DMS114 treated with DMSO at 0.1 percent for 48 hours (cell line): Measurements from ENCODE around the gene ENTPD8.

ENCODE experiments used
- DNase-seq: peaks from one replicate; lab custom pipeline; 2025; ENCODE audit not compliant: unreplicated experiment; lab: John Stamatoyannopoulos, UW

The ENTPD8 gene

DNA sequence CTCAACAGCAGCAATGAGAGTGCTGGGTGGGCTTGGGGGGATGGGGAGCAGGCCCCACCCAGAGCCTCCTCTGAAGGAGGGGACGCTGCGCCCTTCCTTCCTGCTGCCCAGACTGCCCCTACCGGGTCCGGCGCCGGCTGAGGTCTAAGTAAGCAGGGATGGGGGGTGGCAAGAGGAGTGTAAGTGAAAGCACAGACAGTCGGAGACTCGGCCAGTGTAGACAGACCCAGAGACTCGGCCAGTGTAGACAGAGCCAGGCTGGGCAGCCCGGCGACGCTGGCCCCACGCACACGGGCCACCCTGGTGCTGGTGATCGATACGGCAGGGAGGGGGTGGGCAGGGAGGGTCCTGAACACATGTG lies 7.4 kb upstream of the ENTPD8 start:
- DNase-seq, result no peak

DNA sequence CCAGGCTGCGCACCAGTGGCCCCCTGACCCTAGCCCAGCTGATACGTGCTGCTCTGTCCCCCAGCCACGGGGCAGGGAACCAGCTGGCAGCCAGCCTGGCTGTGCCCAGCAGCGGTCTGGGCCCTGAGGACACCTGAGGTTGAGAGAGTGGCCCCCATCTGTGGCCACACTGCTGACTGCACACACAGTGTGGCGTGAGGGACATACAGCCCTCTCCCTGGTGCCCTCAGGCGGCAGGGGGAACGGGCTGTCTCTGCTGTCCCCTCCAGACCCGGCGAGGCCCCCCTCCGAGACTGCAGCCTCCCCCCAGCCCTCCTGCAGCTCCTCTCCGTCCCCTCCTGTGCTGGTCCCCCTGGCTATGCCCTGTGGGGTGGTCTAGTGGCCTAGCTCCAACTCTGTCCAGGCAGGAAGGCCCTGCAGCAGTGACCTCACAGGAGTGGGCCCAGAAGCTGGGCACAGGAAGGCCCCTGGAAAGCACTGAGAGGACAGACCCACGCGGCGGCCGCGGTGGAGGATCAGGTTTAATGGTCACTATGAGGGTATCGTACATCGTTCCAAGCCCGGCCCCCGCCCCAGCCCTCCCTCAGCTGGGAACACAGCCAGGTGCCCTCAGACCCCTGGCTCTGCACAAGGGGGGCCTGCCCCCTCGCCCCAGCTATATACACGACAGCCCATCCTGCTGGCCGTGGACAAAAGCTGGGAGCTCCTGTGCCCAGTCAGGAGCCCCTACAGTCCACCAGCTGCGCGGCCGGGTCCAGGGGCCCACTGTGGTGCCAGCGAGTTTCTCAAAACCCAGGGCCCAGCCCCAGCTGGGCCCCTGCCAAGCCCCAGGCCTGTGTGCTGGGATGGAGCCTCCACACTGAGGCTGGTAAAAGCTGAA lies 6.8 kb upstream of the ENTPD8 start:
- DNase-seq, result no peak

DNA sequence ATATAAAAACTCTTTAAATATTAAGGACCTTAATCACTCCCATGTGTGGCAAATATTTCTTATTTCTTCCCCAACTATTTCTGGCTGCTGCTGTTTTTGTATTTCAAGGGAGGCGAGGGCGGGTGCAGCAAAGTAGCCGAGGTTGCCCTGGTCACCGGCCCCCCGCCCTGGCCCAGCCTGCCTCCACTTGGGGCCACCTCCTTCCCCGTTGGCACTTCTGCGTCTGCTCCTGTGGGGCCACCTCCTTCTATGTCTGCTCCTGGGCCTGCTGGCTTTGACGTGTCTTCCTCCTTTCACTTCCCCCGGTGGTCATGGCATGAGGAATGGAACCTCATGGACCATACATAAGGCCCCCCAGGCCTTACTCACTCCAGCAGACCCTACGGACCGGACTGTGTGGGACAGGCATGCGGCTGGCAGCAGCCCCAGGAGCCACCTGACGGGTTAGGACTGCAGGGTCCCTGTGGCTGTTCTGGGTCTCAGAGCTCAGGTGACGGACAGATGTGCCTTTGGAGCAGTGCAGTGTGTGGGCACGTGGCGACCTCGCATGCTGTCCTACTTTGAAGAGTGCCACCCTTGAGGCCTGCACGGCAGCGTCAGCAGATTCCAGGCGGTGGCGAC lies 5.8 kb upstream of the ENTPD8 start:
- no peak for DNase-seq

DNA sequence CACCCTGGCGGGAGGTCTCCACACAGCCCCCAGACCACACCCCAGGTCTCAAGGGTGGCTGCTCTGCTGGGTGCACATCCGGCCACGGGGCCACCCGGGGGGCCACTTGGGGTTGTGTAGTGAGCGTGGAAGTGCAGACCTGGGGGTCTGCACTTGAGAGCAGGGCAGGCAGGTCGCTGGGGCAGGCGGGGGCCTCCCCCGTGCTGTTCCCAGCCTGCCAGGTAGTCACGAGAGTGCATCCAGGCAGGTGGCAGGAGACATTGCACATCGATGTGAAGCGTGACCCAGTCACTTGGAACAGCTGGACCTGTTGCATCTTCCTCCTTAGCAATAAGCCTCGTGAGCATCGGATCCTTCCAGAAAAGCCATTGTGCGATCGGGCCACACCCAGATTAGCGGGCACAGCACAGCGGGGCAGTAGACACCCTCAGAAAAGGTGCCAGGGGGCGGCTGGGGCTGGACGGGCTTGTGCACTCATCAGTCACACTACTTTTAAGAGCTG lies 4.8 kb upstream of the ENTPD8 start:
- DNase-seq, result no peak

DNA sequence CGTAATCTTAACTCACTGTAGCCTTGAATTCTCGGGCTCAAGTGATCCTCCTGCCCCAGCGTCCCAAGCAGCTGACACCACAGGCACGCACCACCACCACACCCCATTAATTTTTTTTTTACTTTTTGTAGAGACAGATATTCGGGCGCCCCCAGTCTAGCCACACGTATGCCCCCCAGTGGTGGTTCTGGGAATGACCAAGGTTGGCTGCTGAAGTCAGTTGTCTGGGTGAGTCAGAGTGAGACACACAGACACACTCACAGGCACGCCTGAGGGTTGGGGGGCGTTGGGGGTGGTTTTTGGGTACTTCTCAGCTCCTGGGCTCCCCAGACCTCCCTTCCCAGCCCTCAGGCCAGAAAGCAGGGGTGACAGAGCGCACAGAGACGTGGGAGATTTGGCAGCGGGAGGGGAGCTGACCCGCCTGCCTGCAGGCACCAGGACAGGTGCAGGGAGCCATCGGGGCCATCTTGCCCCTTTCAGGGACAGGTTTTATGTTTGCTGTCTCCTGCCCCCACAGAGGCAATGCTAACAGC lies 4.2 kb upstream of the ENTPD8 start:
- peak; percentile 16 for DNase-seq

DNA sequence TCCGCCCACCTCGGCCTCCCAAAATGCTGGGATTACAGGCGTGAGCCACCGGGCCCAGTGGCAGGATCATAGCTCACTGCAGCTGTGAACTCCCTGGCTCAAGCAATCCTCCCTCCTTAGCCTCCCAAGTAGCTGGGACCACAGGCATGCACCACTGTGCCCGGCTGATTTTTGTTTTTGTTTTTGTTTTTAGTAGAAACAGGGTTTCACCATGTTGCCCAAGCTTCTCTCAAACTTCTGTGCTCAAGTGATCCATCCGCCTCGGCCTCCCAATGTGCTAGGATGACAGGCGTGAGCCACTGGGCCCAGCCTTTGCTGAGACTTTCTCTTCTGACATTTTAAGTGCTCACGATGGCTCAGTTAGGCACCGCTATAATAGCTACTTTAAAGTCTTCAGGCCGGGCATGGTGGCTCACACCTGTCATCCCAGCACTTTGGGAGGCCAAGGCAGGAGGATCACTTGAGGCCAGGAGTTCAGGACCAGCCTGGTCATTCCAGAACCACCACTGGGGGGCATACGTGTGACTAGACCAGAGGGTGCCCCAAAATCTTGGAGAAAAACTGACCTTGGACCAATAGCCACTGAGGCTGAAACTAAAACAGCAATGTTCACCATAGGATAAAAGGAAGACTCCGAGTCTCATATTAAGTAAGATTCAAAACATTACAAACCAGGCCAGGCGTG lies 3.1 kb upstream of the ENTPD8 start:
- no peak for DNase-seq

DNA sequence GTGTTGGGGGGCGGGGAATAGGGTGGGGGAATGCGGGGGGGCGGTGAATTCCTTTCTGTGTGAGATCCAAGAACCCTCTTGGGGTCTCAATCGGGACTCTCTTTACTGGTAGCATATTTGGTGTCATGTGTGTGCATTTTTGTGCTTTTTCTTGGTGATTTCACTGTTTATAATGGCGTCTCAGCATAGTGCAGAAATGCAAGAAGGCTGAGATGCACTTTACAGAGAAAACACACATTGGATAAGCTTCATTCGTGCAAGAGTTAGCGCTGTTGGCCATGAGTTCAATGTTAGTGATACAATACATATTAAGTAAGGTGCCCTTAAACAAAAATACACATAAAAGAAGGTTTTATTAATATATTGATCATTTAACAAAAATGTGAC lies 771 bp upstream of the ENTPD8 start:
- DNase-seq, result no peak

DNA sequence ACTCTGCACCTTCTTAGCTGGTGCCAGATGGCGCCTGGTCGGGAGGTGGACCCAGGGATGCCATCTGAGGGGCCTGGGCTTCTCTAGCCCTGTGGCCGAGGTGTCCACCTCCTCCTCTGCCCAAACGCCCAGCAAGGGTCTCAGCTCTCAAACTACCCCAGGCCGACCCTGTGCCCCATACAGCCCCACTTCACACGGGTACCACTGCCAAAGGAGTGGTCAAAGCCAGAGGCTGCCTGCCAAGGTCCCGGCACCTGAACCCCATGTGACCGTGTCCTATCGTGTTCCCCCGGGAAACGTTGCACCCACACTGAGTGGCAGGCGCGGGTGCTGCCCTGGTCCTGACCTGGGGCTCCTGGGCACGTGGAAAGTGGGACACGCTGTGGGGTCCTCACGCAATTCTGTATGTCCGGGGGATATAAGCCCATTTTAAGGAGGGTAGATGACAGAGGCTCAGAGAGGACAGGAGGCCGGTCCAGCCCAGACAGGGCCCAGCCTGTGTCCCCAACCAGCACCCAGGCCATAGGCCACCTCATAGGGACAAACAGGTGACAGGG lies 1.9 kb downstream of the ENTPD8 start:
- no peak for DNase-seq

DNA sequence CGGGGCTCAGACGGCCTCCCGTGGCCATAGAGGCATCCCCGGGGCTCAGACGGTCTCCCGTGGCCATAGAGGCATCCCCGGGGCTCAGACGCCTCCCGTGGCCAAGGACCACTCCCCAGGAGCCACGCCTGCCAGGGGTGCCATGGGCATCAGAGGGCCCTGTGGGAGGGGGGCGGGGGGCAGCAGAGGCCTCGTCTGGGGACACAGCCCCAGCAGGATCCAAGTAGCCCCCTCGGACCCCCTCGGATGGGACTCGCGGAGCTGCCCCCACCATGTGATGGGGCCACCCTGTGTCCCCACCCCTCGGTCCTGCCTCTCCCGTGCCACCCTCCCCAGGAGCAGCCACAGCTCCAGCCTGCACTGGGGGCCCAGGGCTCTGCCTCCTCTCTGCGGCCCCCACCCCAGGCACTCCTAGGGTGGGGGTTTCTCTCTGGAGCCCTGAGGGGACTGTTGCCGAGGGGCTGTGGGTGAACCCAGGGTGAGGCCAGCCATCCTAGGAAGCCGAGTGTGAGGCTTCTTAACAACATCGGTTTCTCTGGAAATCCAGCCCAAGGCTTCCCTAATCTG lies 2.5 kb downstream of the ENTPD8 start:
- no peak for DNase-seq

DNA sequence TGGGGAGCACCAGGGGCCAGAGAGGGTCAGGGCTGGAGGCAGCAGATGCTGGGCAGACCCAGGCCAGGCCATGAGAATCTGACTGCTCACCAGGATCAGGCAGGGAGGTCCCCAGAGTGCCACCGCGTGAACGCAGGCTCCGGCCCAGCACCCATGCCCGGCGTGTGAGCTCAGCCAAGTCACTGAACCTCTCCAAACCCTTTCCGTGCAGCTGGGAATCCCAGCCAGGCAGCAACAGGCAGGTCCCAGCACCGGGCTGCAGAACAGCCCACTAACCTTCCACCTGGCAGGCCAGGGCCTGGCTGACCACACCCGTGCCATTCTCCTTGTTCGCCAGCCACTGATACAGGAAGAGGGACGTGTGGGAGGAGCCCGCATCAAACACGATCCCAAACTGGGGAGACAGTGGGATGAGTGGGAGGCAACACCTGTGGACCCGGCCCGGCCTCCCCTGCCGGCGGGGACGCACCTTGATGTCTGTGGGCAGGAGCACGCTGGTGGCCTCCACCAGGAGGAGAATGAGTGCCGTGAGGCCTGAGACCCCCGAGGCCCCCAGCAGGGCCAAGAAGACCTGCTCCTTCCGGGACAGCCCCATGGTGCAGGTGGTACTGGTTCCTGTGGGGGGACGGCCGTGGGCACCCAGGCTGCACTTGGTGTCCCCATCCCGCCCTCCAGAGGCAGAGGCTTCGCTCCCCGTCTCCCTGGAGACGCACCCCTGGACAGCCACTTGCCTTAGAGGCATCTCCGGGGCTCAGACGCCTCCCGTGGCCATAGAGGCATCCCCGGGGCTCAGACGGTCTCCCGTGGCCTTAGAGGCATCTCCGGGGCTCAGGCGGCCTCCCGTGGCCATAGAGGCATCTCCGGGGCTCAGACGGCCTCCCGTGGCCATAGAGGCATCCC lies 3.2 kb downstream of the ENTPD8 start:
- no peak for DNase-seq

DNA sequence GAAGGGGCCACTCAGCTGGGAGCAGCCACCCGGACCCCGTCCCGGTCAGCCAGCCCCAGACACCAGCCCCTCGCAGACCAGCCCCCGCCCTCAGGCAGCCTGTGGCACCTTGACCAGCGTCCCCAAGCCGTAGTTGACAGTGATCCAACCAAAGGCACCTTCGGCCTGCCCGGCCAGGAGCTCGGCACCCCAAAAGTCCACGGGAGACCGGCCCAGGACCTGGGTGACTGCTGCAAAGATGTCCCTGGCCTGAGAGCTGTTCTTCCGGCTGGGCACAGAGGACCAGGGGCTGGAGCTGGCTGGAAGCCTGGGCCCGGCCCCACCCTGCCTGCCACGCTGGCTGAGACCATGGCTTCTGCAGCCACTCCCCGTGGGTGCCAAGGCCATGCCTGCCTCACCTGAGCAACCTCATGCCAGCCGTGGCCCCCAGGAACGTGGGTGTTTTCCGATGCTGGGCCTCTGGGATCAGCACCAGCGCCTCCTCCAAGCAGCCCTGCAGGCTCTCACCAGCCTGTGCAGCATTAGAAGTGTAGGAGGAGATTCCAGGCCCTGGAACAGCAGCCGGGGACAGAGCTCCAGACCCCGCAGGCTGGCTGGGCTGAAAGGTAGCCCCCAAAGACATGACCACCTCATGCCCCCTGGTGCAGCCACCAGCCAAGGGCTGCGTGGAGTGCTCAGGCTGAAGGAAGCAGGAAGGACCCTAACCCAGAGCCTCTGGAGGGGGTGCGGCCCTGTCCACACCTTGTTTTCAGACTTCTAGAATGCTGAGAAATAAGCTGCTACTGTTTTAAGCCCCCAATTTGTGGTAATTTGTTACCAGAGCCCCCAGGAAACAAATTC lies 4.2 kb downstream of the ENTPD8 start:
- no peak for DNase-seq

DNA sequence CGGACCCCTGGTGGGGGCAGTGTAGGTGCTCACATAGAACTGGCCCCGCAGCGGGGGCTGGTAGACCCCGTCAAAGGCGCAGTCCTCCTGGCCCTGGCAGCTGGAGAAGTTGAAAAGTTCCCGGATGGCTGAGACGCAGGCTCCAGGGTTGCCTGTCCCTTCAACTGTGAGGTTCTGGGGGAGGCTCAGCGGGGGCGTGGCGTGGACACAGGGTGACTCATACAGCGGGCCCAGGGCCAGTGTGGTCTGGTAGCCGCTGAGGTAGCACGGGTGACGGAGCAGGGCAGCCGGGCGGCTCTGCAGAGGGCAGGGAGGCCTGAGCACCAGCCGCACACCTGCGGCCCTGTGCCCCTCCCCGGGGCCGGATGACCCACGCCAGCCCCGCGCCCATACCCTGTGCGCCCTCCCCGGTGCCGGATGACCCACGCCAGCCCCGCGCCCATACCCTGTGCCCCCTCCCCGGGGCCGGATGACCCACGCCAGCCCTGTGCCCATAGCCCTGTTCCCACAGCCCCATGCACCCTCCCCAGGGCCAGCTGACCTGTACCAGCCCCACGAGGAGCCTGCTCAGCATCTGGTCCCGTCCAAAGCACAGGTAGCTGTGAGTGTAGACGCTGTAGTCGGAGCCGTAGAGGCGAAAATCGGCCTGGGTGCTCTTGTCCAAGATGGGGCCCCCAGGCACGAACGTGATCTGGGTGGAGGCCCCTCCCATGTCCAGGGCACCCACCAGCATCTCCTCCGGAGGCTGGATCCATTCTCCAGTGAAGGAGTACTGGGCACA lies 5.0 kb downstream of the ENTPD8 start:
- no peak for DNase-seq

DNA sequence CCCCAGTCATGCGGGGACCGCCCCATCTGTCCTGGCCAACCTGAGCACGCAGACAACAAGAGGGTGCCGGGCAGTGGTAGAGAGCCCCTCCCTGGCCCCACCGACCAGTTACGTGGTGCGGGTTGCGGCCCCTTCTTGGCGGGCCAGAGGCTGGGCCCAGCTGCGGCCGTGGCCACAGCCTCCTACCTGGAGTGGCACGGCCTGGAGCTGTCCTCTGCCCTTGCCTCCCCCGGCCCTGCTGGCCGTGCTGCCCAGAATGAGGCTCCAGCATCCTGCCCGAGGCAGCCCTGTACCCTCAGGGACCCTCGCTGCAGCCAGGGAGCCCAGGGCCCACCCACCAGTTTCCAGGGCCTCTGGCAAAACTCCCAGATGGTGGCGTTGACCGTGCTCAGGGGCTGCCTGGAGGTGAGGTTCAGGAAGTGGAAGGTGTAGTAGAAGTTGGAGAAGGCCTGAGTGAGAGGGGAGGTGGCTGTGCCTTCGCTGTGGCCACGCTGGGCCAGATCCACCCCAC lies 5.7 kb downstream of the ENTPD8 start:
- no peak for DNase-seq

DNA sequence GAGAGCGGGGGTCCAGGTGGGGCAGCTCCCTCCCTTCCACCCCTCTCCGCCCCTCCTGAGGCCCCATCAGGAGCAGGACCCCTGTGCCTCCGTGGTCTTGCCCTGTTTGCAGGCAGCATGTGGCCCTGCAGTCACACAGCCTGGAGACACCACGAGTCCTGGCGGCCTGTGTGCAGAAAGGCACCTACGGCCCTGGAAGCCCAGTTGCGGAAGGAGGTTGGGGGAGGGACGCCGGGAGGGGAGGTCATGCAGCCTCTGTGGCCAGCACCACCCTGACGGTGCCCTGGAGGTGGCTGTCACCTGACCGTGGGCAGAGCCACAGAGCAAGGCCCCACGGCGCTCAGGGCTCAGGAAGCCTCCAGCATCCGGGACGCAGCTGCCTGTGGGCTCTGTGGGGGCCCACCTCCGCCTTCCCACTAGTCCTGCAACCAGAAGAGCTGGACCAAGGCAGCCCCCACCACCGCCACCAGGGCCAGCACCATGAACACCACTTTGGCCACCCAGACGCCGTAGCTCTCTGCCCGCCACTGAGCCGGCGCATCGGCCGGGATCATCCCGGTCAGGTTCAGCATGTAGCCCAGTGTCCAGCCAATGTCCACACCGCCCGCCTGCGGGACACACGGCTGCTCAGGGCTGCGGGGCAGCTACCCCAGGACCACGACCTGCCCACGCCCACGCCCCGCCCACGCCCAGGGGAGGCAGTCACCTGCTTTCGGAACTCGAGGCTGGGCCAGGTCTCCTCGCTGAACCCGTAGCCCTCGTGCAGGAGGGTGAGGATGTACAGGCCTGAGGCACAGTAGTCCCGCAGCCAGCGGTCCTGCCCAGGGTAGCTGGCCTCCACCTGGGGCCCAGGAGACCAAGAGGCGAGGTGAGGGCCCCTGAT lies 6.4 kb downstream of the ENTPD8 start:
- DNase-seq, result no peak

DNA sequence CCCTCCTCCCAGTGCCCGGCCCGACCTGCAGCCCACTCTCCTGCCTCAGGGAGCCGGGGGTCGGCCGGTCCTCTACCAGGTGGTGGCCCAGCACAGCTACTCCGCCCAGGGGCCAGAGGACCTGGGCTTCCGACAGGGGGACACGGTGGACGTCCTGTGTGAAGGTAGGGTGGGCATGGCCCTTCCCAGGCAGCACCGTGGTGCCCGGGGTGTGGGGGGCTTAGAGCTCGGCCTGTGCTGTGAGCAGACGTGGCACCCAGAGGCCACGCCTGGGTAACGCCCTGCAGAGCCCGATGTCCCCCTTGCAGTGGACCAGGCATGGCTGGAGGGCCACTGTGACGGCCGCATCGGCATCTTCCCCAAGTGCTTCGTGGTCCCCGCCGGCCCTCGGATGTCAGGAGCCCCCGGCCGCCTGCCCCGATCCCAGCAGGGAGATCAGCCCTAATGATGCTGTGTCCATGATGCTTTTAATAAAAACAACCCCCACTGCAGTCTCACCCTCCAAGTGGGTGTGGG lies 7.2 kb downstream of the ENTPD8 start:
- DNase-seq, result no peak

DNA sequence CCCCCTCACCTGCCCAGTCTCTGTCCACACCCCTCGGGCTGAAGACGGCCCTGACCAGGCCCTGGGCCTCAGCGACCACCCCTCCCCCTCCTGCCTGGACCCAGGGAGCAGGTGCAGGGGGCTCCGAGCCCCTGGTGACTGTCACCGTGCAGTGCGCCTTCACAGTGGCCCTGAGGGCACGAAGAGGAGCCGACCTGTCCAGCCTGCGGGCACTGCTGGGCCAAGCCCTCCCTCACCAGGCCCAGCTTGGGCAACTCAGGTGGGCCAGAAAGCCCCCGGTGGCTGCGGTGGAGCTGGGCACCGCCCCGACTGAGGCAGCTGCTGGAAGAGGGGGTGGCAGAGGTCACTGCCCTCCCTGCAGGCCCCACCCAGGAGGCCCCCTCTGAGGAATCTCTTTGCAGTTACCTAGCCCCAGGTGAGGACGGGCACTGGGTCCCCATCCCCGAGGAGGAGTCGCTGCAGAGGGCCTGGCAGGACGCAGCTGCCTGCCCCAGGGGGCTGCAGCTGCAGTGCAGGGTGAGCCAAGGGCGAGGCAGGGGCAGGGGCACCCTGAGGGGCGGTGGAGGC lies 7.7 kb downstream of the ENTPD8 start:
- no peak for DNase-seq
